Endodermal cell (in vitro differentiated cells): Measurements from ENCODE around the gene GPR61. TPM values are rescaled to one million over a fixed set of nuclear protein-coding genes. Genes with fewer than 3 reads are reported as not detected.

Experiments used
- DNase-seq: peaks from one replicate; pipeline ENCODE4 v3.0.0-alpha.2; 2017
- H3K27ac ChIP-seq: 2 replicates; pipeline ENCODE4 v1.5.1; 2013; ENCODE audit warnings: mild to moderate bottlenecking, low read depth, low read length, moderate library complexity
- H3K27me3 ChIP-seq: 2 replicates; pipeline ENCODE4 v1.6.1; 2013; ENCODE audit warnings: mild to moderate bottlenecking, low read length, moderate library complexity; ENCODE audit not compliant: insufficient read depth, control insufficient read depth, poor library complexity, severe bottlenecking
- H3K36me3 ChIP-seq: 2 replicates; pipeline ENCODE4 v1.7.0; 2013; ENCODE audit warnings: mild to moderate bottlenecking, low read length, moderate library complexity; ENCODE audit not compliant: control insufficient read depth, insufficient read depth
- H3K4me1 ChIP-seq: one replicate; pipeline ENCODE4 v1.7.0; 2013; ENCODE audit warnings: low read length; ENCODE audit not compliant: control insufficient read depth, insufficient read depth
- H3K4me3 ChIP-seq: 2 replicates; pipeline ENCODE4 v1.5.1; 2013; ENCODE audit warnings: mild to moderate bottlenecking, low read length, moderate library complexity
- H3K9ac ChIP-seq: 2 replicates; pipeline ENCODE4 v1.6.1; 2013; ENCODE audit warnings: mild to moderate bottlenecking, low read length, moderate library complexity; ENCODE audit not compliant: poor library complexity, severe bottlenecking; ENCODE audit errors: extremely low read depth
- H3K9me3 ChIP-seq: 2 replicates; pipeline ENCODE4 v1.6.1; 2013; ENCODE audit warnings: mild to moderate bottlenecking, low read length, moderate library complexity; ENCODE audit not compliant: control insufficient read depth
- H3K27ac Mint-ChIP-seq: 2 replicates; pipeline ENCODE4 v1.8.0; 2020; ENCODE audit warnings: mixed read lengths
- H3K27me3 Mint-ChIP-seq: 2 replicates; pipeline ENCODE4 v1.8.0; 2021; ENCODE audit warnings: mild to moderate bottlenecking, mixed read lengths; ENCODE audit not compliant: insufficient read depth
- H3K36me3 Mint-ChIP-seq: 2 replicates; pipeline ENCODE4 v1.8.0; 2020; ENCODE audit warnings: low read depth, mixed read lengths
- H3K4me1 Mint-ChIP-seq: 2 replicates; pipeline ENCODE4 v1.8.0; 2020; ENCODE audit warnings: mixed read lengths
- H3K4me3 Mint-ChIP-seq: 2 replicates; pipeline ENCODE4 v1.8.0; 2020; ENCODE audit warnings: mild to moderate bottlenecking, moderate library complexity, mixed read lengths
- H3K9me3 Mint-ChIP-seq: 2 replicates; pipeline ENCODE4 v1.8.0; 2020; ENCODE audit warnings: mild to moderate bottlenecking, mixed read lengths
- CTCF ChIP-seq: fragments of 200-600 bp; sonication (generic); conservative IDR thresholded peaks from 2 replicates; pipeline ENCODE4 v1.5.0; 2021; ENCODE audit warnings: antibody characterized with exemption, mild to moderate bottlenecking
- WGBS, 2 experiments: methylation state at CpG; one replicate each; pipeline versions ENCODE4 v1.1.5 to v1.1.7; 2013; ENCODE audit warnings: missing lambda C conversion rate in 2 of 2, mixed read lengths in 1 of 2; ENCODE audit not compliant: insufficient coverage in 1 of 2, insufficient read length in 1 of 2; 5-methylcytosine and 5-hydroxymethylcytosine counted together
- total RNA-seq, 2 donors: library from RNA; stranded (reverse); fragmentation: NEBNext Ultra II Directional in 1 of 2; extraction: Animal tissue kit (Norgen Biotek cat#: 25700) in 1 of 2; gene quantifications; 2 replicates in 1 of 2; 3 replicates in 1 of 2; pipeline ENCODE4 v1.2.1, GENCODE V29; 2021

GPR61 gene
- total RNA-seq, 2 donors from 2014 or later = 0.93 TPM; not detected in 1

GRCh38 chr1:109514846-109515245 lies 24.8 kb upstream of the GPR61 start:
- H3K27me3 ChIP-seq = peaks cover 31% of the 10 kb centered on the region
- H3K4me3 ChIP-seq = no peak overlapping the region
- H3K9me3 ChIP-seq = no peaks in the 10 kb centered on the region
- no peak for TF ChIP-seq CTCF
- Mint-ChIP-seq H3K9me3 (no peaks in the 10 kb centered on the region), H3K27ac (no peak overlapping the region), H3K4me1 (peaks cover 7% of the 10 kb centered on the region), H3K27me3 (peaks cover 37% of the 10 kb centered on the region), H3K4me3 (no peak overlapping the region), H3K36me3 (no peaks in the 10 kb centered on the region)
- H3K36me3 ChIP-seq = no peaks in the 10 kb centered on the region
- H3K27ac ChIP-seq = no peak overlapping the region
- H3K4me1 ChIP-seq = no peaks in the 10 kb centered on the region
- WGBS, 2 experiments = 82 to 87% methylated on average over 3 of the region's 3 CpGs
- no peak for DNase-seq
- no peak overlapping the region for H3K9ac ChIP-seq

GRCh38 chr1:109516872-109517271 lies 22.8 kb upstream of the GPR61 start:
- H3K4me3 Mint-ChIP-seq = no peak overlapping the region
- H3K27me3 Mint-ChIP-seq = peaks cover 30% of the 10 kb centered on the region
- Histone ChIP-seq H3K4me3 (no peak overlapping the region), H3K27ac (no peak overlapping the region), H3K9me3 (no peaks in the 10 kb centered on the region), H3K27me3 (peaks cover 11% of the 10 kb centered on the region), H3K9ac (no peak overlapping the region), H3K4me1 (no peaks in the 10 kb centered on the region), H3K36me3 (no peaks in the 10 kb centered on the region)
- no peaks in the 10 kb centered on the region for H3K4me1 Mint-ChIP-seq
- no peak for DNase-seq
- H3K27ac Mint-ChIP-seq = no peak overlapping the region
- WGBS, 2 experiments = 90 to 93% methylated on average over 3 to 5 of the region's 5 CpGs
- no peaks in the 10 kb centered on the region for H3K36me3 Mint-ChIP-seq
- H3K9me3 Mint-ChIP-seq = no peaks in the 10 kb centered on the region
- no peak for TF ChIP-seq CTCF

GRCh38 chr1:109517337-109517736 lies 22.3 kb upstream of the GPR61 start:
- no peaks in the 10 kb centered on the region for H3K36me3 Mint-ChIP-seq
- H3K27me3 Mint-ChIP-seq = peaks cover 29% of the 10 kb centered on the region
- Histone ChIP-seq H3K27me3 (peaks cover 6% of the 10 kb centered on the region), H3K4me3 (no peak overlapping the region), H3K4me1 (no peaks in the 10 kb centered on the region), H3K9me3 (no peaks in the 10 kb centered on the region), H3K27ac (no peak overlapping the region), H3K9ac (no peak overlapping the region), H3K36me3 (no peaks in the 10 kb centered on the region)
- H3K9me3 Mint-ChIP-seq = no peaks in the 10 kb centered on the region
- WGBS, 2 experiments = 84 to 89% methylated on average over 5 of the region's 5 CpGs
- H3K4me1 Mint-ChIP-seq = no peaks in the 10 kb centered on the region
- TF ChIP-seq CTCF = no peak
- no peak for DNase-seq
- H3K4me3 Mint-ChIP-seq = no peak overlapping the region
- H3K27ac Mint-ChIP-seq = no peak overlapping the region
